GM12865 (cell line): Measurements from ENCODE around the gene CCL4.
A peak's percentile ranks its signal among the peaks of the same experiment; 100 is the strongest.
"Not testable (repeated sequence)": the region's sequence is repeated elsewhere in the genome, so short reads cannot be mapped to it uniquely, and the experiment has no call there.

ENCODE experiments used
- DNase-seq: peaks from one replicate; pipeline ENCODE4 v3.0.0; 2010; ENCODE audit warnings: low read depth
- H3K4me3 ChIP-seq: 2 replicates; pipeline ENCODE4 v1.5.1; 2011; ENCODE audit warnings: mild to moderate bottlenecking, low read depth, low read length, control low read depth
- TF ChIP-seq, protein P1 (sequence below): IDR thresholded peaks from 2 replicates; pipeline ENCODE4 v1.5.1; 2011; ENCODE audit warnings: low read length, control low read depth, low read depth, inconsistent platforms; ENCODE audit not compliant: insufficient read depth; ENCODE audit errors: missing control alignments

CCL4 gene

DNA sequence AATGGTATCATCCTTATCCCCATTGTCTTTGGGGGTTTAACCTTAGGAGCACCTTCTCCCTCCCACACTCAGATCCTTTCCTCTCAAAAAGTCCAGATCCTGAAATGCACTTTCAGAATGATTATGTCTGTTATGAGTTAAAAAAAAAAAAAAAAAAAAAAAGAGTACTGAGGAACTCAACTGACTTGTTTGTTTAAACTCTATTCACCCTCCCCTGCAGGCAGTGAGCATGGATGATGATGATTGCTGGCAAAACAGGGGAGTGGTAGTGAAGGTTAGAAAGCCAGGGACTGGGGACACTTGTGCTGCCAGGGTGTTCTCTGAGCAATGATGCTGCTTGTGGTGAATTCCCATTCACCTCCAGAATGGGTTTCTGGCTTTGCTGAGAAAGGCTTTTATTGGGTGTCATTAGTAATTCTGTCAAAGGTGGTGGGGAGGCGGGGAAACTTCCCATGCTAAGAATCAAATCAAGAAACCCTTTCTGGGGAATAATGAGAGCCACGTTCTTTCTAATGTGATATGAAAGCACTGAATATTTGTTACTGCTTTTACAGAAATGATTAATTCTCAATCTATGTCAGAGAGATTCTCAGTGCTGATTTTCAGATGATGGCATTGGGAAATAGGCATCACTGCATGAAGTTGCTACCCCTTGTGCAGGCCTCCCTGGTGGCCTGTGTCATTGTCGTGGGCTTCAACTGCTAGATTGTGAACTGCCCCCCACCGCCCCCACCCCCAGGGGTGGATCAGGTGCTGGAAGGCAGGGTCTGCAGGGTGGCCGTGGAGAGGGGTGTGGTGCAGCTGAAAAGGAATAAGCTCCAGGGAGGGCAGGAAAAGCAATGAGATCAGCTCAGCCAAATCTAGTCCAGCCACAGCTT lies 14.1 kb downstream of the CCL4 start:
- DNase-seq, result peak; percentile 52

DNA sequence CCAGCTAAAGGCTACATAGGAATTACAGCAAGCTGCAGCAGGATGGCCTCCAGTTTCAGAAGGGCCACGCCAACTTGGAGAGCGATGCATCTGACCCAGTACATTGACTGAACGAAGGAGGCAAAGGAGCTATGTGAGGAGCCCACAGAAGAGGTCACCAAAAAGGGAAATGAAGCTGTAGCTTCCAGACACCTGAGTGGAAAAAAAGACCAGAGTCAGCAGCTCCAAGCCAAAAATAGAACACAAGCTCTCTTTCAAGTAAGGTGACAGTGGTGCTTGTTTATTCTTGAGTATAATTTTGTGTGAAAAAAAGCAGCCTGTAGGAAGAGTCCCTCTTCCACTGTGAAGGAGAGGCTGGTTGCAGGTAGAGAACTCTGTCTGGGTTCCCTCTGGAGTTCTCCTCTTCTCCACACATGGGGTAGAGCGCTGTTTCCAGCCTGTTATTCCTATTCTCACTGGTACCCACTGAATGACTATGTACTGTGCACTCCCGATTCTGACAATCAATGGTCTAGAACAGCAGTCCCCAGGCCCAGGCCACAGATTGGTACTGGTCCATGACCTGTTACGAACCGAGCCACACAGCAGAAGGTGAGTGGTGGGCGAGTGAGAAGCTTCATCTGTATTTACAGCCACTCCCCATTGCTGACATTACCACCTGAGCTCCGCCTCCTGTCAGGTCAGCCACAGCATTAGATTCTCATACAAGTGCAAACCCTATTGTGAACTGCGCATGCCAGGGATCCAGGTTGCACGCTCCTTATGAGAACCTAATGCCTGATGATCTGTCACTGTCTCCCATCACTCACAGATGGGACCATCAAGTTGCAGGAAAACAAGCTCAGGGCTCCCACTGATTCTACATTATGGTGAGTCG lies 15.1 kb downstream of the CCL4 start:
- no peak for DNase-seq
- TF ChIP-seq, protein P1, sequence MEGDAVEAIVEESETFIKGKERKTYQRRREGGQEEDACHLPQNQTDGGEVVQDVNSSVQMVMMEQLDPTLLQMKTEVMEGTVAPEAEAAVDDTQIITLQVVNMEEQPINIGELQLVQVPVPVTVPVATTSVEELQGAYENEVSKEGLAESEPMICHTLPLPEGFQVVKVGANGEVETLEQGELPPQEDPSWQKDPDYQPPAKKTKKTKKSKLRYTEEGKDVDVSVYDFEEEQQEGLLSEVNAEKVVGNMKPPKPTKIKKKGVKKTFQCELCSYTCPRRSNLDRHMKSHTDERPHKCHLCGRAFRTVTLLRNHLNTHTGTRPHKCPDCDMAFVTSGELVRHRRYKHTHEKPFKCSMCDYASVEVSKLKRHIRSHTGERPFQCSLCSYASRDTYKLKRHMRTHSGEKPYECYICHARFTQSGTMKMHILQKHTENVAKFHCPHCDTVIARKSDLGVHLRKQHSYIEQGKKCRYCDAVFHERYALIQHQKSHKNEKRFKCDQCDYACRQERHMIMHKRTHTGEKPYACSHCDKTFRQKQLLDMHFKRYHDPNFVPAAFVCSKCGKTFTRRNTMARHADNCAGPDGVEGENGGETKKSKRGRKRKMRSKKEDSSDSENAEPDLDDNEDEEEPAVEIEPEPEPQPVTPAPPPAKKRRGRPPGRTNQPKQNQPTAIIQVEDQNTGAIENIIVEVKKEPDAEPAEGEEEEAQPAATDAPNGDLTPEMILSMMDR, result no peak
- no peak overlapping the region for H3K4me3 ChIP-seq

More for the DNA sequence above, 14.1 kb downstream of the CCL4 start:
- H3K4me3 ChIP-seq, result no peak overlapping the region
- TF ChIP-seq, protein P1, result no peak

DNA sequence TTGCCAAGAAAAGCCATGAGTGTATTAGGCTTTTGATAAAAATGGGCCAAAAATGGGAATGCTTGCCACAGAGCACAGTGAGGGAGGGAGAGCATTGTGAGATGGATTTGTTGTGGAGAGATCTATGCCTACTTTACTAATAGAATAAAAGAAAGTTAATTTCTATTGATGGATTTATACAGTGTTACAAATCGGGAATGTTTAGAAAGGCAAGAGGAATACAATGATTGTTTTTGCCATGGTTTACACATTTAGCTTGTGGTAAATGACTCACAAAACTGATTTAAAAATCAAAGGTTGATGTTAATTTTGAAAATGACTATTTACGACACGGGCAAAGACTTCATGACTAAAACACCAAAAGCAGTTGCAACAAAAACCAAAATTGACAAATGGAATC lies 16.6 kb downstream of the CCL4 start:
- TF ChIP-seq, protein P1, result no peak
- no peak overlapping the region for H3K4me3 ChIP-seq
- DNase-seq, result no peak

DNA sequence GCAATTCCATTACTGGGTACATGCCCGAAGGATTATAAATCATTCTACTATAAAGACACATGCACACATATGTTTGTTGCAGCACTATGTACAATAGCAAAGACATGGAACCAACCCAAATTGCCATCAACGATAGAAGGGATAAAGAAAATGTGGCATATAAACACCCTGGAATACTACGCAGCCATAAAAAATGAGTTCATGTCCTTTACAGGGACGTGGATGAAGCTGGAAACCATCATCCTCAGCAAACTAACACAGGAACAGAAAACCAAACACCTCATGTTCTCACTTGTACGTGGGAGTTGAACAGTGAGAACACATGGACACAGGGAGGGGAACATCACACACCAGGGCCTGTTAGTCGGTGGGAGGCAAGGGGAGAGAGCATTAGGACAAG lies 17.5 kb downstream of the CCL4 start:
- DNase-seq, result not testable (repeated sequence)

DNA sequence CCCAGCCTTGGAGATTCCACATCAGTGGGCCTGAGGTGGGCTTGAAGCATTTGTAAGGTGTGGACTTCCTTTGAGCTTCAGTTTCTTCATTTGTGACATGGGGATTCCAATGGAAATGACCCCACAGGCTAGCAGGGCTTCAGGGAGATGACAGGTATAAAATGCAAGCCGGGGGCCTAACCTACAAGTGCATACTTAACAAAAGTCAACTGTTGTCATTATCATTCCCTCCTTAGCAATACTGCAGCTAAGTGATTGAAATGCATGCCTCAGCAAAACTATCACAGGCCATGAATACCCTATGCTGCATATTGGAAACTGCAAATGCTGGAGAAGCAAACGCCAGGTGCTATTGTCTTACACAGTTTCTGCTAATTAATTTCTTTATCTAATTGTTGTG lies 19.8 kb downstream of the CCL4 start:
- TF ChIP-seq, protein P1, result no peak
- DNase-seq, result no peak
- H3K4me3 ChIP-seq, result no peak overlapping the region

More for the DNA sequence above, 17.5 kb downstream of the CCL4 start:
- H3K4me3 ChIP-seq, result not testable (repeated sequence)

DNA sequence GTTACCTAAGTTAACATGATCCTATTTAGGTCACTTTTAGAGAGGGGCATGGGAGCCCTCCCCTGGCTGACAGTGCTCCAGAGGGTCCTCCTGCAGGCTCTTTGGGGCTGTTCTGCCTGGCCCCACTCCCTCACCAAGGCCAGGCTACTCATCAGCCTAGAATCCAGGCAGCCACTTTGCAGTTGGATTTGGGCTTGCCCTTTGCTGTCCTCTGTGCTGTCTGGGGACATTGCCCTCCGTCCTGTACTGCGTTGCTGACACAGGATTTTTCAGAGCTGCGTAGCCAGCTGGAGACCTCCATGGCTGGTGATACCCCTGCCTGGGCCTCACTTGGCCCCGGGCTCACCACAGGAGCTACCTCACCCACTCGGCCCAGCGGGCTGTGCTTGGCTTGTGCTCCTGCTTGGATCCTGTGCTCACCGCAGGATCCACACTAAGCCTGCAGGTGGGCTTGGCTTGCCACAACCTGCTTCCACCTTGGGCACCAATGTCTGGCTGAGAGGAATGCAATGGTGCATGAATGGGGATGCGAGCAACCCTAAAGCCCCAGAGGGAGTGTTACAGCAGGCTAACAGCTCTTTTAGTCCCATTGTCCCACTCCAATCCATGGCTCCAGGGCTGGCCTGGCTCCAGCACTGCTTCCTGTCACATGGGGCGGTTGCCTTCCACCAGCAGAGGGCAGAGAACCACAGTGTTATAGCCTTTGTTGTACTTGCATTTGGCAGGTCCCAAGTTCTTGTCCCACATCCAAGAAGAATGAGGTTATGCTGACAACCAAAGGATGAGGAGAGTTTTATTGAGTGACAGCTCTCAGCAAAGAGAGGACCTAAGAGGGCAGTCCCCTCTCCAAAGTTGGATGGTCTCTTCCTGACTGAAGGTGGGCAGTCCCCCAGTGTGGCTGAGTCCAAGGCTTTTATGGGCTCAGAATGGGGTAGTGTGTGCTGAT lies 21.5 kb downstream of the CCL4 start:
- H3K4me3 ChIP-seq, result no peak overlapping the region
- DNase-seq, result no peak
- TF ChIP-seq, protein P1, result no peak
